ENCODE measurements around the gene SHLD2.
"Not testable (repeated sequence)": the region's sequence is repeated elsewhere in the genome, so short reads cannot be mapped to it uniquely, and the experiment has no call there.

Gene SHLD2

DNA sequence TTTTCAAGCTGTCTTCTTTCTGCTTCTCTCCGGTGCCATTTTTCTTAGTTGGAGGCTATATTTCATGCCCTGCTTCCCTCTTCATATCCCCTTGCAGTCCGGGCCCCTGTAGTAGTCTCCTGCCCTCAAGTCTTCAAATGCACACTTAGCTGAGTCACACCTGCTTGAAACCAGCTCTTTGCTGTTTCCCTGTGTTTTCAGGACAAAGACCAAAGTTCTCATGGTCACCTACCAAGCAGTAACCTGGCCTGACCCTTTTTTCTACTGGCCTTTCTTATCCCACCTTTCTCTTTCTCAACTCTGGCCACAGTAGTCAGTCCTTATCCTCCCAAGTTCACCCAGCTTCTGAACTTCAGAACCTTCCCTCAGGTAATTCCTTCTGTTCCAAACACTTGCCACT is 28.8 kb upstream of the SHLD2 start:
- H3K36me3 ChIP-seq (ENCODE audit: control insufficient read depth, insufficient read depth, low read length), result peaks cover 82% of the 10 kb centered on the region
- no peak overlapping the region for H3K4me3 ChIP-seq (ENCODE audit: extremely low read depth, insufficient read depth, low read length, poor library complexity, severe bottlenecking)
- H3K27ac ChIP-seq (ENCODE audit: low read depth, low read length, severe bottlenecking), result no peak overlapping the region
- H3K9me3 ChIP-seq (ENCODE audit: control insufficient read depth, low read length), result no peaks in the 10 kb centered on the region
- WGBS, 2 experiments (ENCODE audit: insufficient coverage in 2 of 2), result 92 to 93% methylated on average over 2 of the region's 2 CpGs
- H3K4me1 ChIP-seq (ENCODE audit: control insufficient read depth, insufficient read depth, low read length, poor library complexity, severe bottlenecking), result no peaks in the 10 kb centered on the region

- Histone ChIP-seq H3K4me3 (ENCODE audit: extremely low read depth, insufficient read depth, low read length, poor library complexity, severe bottlenecking) (no peak overlapping the region), H3K27ac (ENCODE audit: low read depth, low read length, severe bottlenecking) (no peak overlapping the region), H3K36me3 (ENCODE audit: control insufficient read depth, insufficient read depth, low read length) (peaks cover 79% of the 10 kb centered on the region), H3K4me1 (ENCODE audit: control insufficient read depth, insufficient read depth, low read length, poor library complexity, severe bottlenecking) (no peaks in the 10 kb centered on the region), H3K9me3 (ENCODE audit: control insufficient read depth, low read length) (no peaks in the 10 kb centered on the region)
- 63% methylated on average over 1 of the region's 1 CpG; no CpG with 5 or more reads in 1 of the 2 experiments for WGBS, 2 experiments (ENCODE audit: insufficient coverage in 2 of 2)
Observed at GRCh38 chr10:87066865-87067264, 28.1 kb upstream of the SHLD2 start.

- Histone ChIP-seq H3K27ac (ENCODE audit: low read depth, low read length, severe bottlenecking) (no peak overlapping the region), H3K9me3 (ENCODE audit: control insufficient read depth, low read length) (no peaks in the 10 kb centered on the region), H3K4me3 (ENCODE audit: extremely low read depth, insufficient read depth, low read length, poor library complexity, severe bottlenecking) (no peak overlapping the region), H3K4me1 (ENCODE audit: control insufficient read depth, insufficient read depth, low read length, poor library complexity, severe bottlenecking) (no peaks in the 10 kb centered on the region), H3K36me3 (ENCODE audit: control insufficient read depth, insufficient read depth, low read length) (peaks cover 81% of the 10 kb centered on the region)
- WGBS, 2 experiments (ENCODE audit: insufficient coverage in 2 of 2), result no CpG with 5 or more reads among the region's 1 CpG
Observed at GRCh38 chr10:87068281-87068680, 26.7 kb upstream of the SHLD2 start.

DNA sequence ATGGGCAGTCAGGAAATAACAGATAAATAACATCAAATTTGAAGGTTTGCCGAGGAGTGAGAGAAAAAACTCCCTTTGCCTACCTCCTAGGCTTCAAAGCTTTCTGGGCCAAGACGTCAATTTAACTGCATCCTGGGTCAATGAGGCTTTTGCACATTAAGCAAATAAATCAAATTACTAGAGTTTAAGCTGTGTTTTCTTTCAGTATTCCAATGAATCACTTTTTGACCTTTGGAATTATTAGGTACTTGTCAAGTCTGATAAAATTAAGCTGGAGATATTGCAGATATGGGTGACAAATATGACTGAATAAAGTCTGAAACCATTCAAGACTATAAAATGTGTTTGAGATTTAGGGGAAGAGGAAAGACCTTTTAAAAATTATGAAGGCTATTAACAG is 22.6 kb upstream of the SHLD2 start:
- no peak overlapping the region for H3K27ac ChIP-seq (ENCODE audit: low read depth, low read length, severe bottlenecking)
- no peaks in the 10 kb centered on the region for H3K9me3 ChIP-seq (ENCODE audit: control insufficient read depth, low read length)
- WGBS, 2 experiments (ENCODE audit: insufficient coverage in 2 of 2), result 80 to 100% methylated on average over 2 of the region's 2 CpGs
- no peak overlapping the region for H3K4me3 ChIP-seq (ENCODE audit: extremely low read depth, insufficient read depth, low read length, poor library complexity, severe bottlenecking)
- H3K4me1 ChIP-seq (ENCODE audit: control insufficient read depth, insufficient read depth, low read length, poor library complexity, severe bottlenecking), result no peaks in the 10 kb centered on the region
- peaks cover 62% of the 10 kb centered on the region for H3K36me3 ChIP-seq (ENCODE audit: control insufficient read depth, insufficient read depth, low read length)

GRCh38 chr10:87076421-87076820 is 18.6 kb upstream of the SHLD2 start:
- no CpG with 5 or more reads among the region's 2 CpGs for WGBS, 2 experiments (ENCODE audit: insufficient coverage in 2 of 2)
- peaks cover 43% of the 10 kb centered on the region for H3K36me3 ChIP-seq (ENCODE audit: control insufficient read depth, insufficient read depth, low read length)
- not testable (repeated sequence) for H3K9me3 ChIP-seq (ENCODE audit: control insufficient read depth, low read length); H3K27ac ChIP-seq (ENCODE audit: low read depth, low read length, severe bottlenecking); H3K4me3 ChIP-seq (ENCODE audit: extremely low read depth, insufficient read depth, low read length, poor library complexity, severe bottlenecking); H3K4me1 ChIP-seq (ENCODE audit: control insufficient read depth, insufficient read depth, low read length, poor library complexity, severe bottlenecking)

GRCh38 chr10:87079106-87079836 is 15.7 kb upstream of the SHLD2 start:
- Histone ChIP-seq H3K4me1 (ENCODE audit: control insufficient read depth, insufficient read depth, low read length, poor library complexity, severe bottlenecking) (no peaks in the 10 kb centered on the region), H3K27ac (ENCODE audit: low read depth, low read length, severe bottlenecking) (no peak overlapping the region), H3K36me3 (ENCODE audit: control insufficient read depth, insufficient read depth, low read length) (peaks cover 19% of the 10 kb centered on the region), H3K9me3 (ENCODE audit: control insufficient read depth, low read length) (no peaks in the 10 kb centered on the region), H3K4me3 (ENCODE audit: extremely low read depth, insufficient read depth, low read length, poor library complexity, severe bottlenecking) (no peak overlapping the region)
- 89 to 100% methylated on average over 1 to 9 of the region's 11 CpGs for WGBS, 2 experiments (ENCODE audit: insufficient coverage in 2 of 2)

DNA sequence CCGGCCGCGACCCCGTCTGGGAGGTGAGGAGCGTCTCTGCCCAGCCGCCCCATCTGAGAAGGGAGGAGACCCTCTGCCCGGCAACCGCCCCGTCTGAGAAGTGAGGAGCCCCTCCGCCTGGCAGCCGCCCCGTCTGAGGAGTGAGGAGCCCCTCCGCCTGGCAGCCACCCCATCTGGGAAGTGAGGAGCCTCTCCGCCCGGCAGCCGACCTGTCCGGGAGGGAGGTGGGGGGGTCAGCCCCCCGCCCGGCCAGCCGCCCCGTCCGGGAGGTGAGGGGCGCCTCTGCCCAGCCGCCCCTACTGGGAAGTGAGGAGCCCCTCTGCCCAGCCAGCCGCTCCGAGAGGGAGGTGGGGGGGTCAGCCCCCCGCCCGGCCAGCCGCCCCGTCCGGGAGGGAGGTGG is 14.4 kb upstream of the SHLD2 start:
- not testable (repeated sequence) for H3K4me1 ChIP-seq (ENCODE audit: control insufficient read depth, insufficient read depth, low read length, poor library complexity, severe bottlenecking); H3K4me3 ChIP-seq (ENCODE audit: extremely low read depth, insufficient read depth, low read length, poor library complexity, severe bottlenecking); H3K27ac ChIP-seq (ENCODE audit: low read depth, low read length, severe bottlenecking); H3K9me3 ChIP-seq (ENCODE audit: control insufficient read depth, low read length)
- 89 to 99% methylated on average over 8 to 10 of the region's 31 CpGs for WGBS, 2 experiments (ENCODE audit: insufficient coverage in 2 of 2)
- H3K36me3 ChIP-seq (ENCODE audit: control insufficient read depth, insufficient read depth, low read length), result peaks cover 10% of the 10 kb centered on the region

GRCh38 chr10:87081574-87081973 is 13.4 kb upstream of the SHLD2 start:
- H3K36me3 ChIP-seq (ENCODE audit: control insufficient read depth, insufficient read depth, low read length); H3K4me3 ChIP-seq (ENCODE audit: extremely low read depth, insufficient read depth, low read length, poor library complexity, severe bottlenecking); H3K4me1 ChIP-seq (ENCODE audit: control insufficient read depth, insufficient read depth, low read length, poor library complexity, severe bottlenecking); H3K9me3 ChIP-seq (ENCODE audit: control insufficient read depth, low read length): not testable (repeated sequence)
- no CpG with 5 or more reads among the region's 3 CpGs for WGBS, 2 experiments (ENCODE audit: insufficient coverage in 2 of 2)
- H3K27ac ChIP-seq (ENCODE audit: low read depth, low read length, severe bottlenecking), result peak overlapping the region; percentile 29

DNA sequence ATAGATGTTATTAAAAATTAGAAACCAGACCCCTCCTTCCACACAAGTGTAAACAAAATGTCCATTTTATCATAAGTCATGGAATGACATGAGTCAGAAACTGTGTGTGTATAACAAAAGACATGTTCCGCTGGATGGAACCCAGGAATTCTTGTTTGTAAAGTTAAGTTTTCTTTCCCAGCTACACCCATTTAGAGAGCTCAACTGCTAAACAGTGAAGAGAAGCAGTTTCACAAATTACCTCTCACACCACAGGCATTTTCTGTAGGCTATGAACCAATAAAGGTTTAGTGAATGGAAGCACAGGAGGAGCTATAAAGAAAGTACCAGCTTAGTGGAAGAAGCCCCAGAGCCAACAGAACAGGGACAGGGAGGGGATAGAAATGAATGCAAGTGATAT is 12.8 kb upstream of the SHLD2 start:
- not testable (repeated sequence) for H3K4me1 ChIP-seq (ENCODE audit: control insufficient read depth, insufficient read depth, low read length, poor library complexity, severe bottlenecking); H3K4me3 ChIP-seq (ENCODE audit: extremely low read depth, insufficient read depth, low read length, poor library complexity, severe bottlenecking); H3K9me3 ChIP-seq (ENCODE audit: control insufficient read depth, low read length); H3K36me3 ChIP-seq (ENCODE audit: control insufficient read depth, insufficient read depth, low read length)
- WGBS, 2 experiments (ENCODE audit: insufficient coverage in 2 of 2), result 80% methylated on average over 1 of the region's 1 CpG; no CpG with 5 or more reads in 1 of the 2 experiments
- H3K27ac ChIP-seq (ENCODE audit: low read depth, low read length, severe bottlenecking), result peak overlapping the region; percentile 29

- H3K27ac ChIP-seq (ENCODE audit: low read depth, low read length, severe bottlenecking); H3K4me1 ChIP-seq (ENCODE audit: control insufficient read depth, insufficient read depth, low read length, poor library complexity, severe bottlenecking); H3K9me3 ChIP-seq (ENCODE audit: control insufficient read depth, low read length); H3K4me3 ChIP-seq (ENCODE audit: extremely low read depth, insufficient read depth, low read length, poor library complexity, severe bottlenecking): not testable (repeated sequence)
- peaks cover 12% of the 10 kb centered on the region for H3K36me3 ChIP-seq (ENCODE audit: control insufficient read depth, insufficient read depth, low read length)
- no CpG with 5 or more reads among the region's 5 CpGs for WGBS, 2 experiments (ENCODE audit: insufficient coverage in 2 of 2)
Observed at GRCh38 chr10:87083576-87084290, 11.3 kb upstream of the SHLD2 start.

- H3K4me1 ChIP-seq (ENCODE audit: control insufficient read depth, insufficient read depth, low read length, poor library complexity, severe bottlenecking); H3K9me3 ChIP-seq (ENCODE audit: control insufficient read depth, low read length); H3K4me3 ChIP-seq (ENCODE audit: extremely low read depth, insufficient read depth, low read length, poor library complexity, severe bottlenecking): not testable (repeated sequence)
- H3K36me3 ChIP-seq (ENCODE audit: control insufficient read depth, insufficient read depth, low read length), result peaks cover 16% of the 10 kb centered on the region
- peak overlapping the region; percentile 16 for H3K27ac ChIP-seq (ENCODE audit: low read depth, low read length, severe bottlenecking)
Observed at GRCh38 chr10:87084291-87084782, 10.7 kb upstream of the SHLD2 start.

Measured in mesodermal cell (in vitro differentiated cells).